Stomach (tissue), 9 donors: ENCODE measurements around the gene F2RL1. TPM values are rescaled to one million over a fixed set of nuclear protein-coding genes. Genes with fewer than 3 reads are reported as not detected.
A peak's percentile ranks its signal among the peaks of the same experiment; 100 is the strongest.
"Not testable (repeated sequence)": the region's sequence is repeated elsewhere in the genome, so short reads cannot be mapped to it uniquely, and the experiment has no call there.

Source experiments
- DNase-seq, 2 donors: peaks; one replicate each; pipeline versions ENCODE4 v3.0.0 to v3.0.0-alpha.2; 2013 to 2019
- H3K27ac ChIP-seq, 5 donors: fragments of 200-600 bp in 4 of 5; sonication (generic) in 4 of 5; one replicate each; pipeline ENCODE4 v1.5.1; 2013 to 2019; ENCODE audit warnings: mild to moderate bottlenecking in 1 of 5, moderate library complexity in 1 of 5
- H3K27me3 ChIP-seq, 3 donors: fragments of 200-600 bp; sonication (generic); one replicate each; pipeline ENCODE4 v1.5.1; 2017 to 2019; ENCODE audit warnings: mixed run types in 1 of 3
- H3K36me3 ChIP-seq, 4 donors: fragments of 200-600 bp; sonication (generic); 1 replicate in 3 of 4; 2 replicates in 1 of 4; pipeline ENCODE4 v1.5.1; 2016 to 2019
- H3K4me1 ChIP-seq, 4 donors: fragments of 200-600 bp; sonication (generic); one replicate each; pipeline ENCODE4 v1.5.1; 2016 to 2019
- H3K4me3 ChIP-seq, 4 donors: fragments of 200-600 bp; sonication (generic) in 3 of 4; one replicate each; pipeline ENCODE4 v1.5.1; 2016 to 2019; ENCODE audit warnings: mild to moderate bottlenecking in 1 of 4
- H3K9me3 ChIP-seq, 4 donors: fragments of 200-600 bp; sonication (generic); one replicate each; pipeline ENCODE4 v1.5.1; 2016 to 2019
- CTCF ChIP-seq, 7 experiments: fragments of 450-650 bp in 4 of 7; fragments of 200-600 bp in 3 of 7; sonication (generic) in 3 of 7; IDR thresholded peaks; one replicate each; pipeline ENCODE4 v1.5.1; 2016 to 2019; ENCODE audit warnings: antibody characterized with exemption in 7 of 7, control low read depth in 2 of 7, mild to moderate bottlenecking in 1 of 7
- EP300 ChIP-seq: sonication (generic); formaldehyde crosslinking; IDR thresholded peaks from one replicate; pipeline ENCODE4 v1.6.1; 2017; ENCODE audit warnings: antibody characterized with exemption
- POLR2A ChIP-seq, 4 donors: fragments of 450-650 bp; IDR thresholded peaks; one replicate each; pipeline ENCODE4 v1.6.1; 2016; ENCODE audit warnings: antibody characterized with exemption in 4 of 4, control low read depth in 2 of 4, mild to moderate bottlenecking in 1 of 4, moderate library complexity in 1 of 4
- POLR2AphosphoS5 ChIP-seq, 3 donors: sonication (generic); formaldehyde crosslinking; IDR thresholded peaks; one replicate each; pipeline ENCODE4 v1.6.1; 2016; ENCODE audit warnings: antibody characterized with exemption in 3 of 3
- WGBS, 5 donors: extraction: QIAGEN DNeasy Blood & Tissue Kit in 3 of 5; methylation state at CpG; one replicate each; pipeline versions ENCODE4 v1.1.5 to v1.1.7; 2013 to 2018; 5-methylcytosine and 5-hydroxymethylcytosine counted together
- intact Hi-C: fragments of 100-400 bp; cut with DNase I; formaldehyde crosslinking; loops from one replicate; pipeline ENCODE4 v1.15.1; 2023; ENCODE audit warnings: low total_unique reads
- polyA plus RNA-seq, 3 donors: library from polyadenylated mRNA; stranded (reverse); fragments of 200-250 nt; gene quantifications; one replicate each; pipeline ENCODE4 v1.2.3, GENCODE V29; 2013
- total RNA-seq, 5 donors: library from RNA; depleted of rRNA; stranded (reverse); fragments of >200 nt; gene quantifications; one replicate each; pipeline versions ENCODE4 v1.1.0 to v1.2.3, GENCODE V29; 2014 to 2016
- donor health status: healthy with polysubstance abuse.
- donor health status: Bipolar disorder and iron deficiency.
- donor health status: healthy.

F2RL1 gene
- total and polyA plus RNA-seq, 8 donors: 4.8 to 72.9 (median 16.7) TPM

DNA sequence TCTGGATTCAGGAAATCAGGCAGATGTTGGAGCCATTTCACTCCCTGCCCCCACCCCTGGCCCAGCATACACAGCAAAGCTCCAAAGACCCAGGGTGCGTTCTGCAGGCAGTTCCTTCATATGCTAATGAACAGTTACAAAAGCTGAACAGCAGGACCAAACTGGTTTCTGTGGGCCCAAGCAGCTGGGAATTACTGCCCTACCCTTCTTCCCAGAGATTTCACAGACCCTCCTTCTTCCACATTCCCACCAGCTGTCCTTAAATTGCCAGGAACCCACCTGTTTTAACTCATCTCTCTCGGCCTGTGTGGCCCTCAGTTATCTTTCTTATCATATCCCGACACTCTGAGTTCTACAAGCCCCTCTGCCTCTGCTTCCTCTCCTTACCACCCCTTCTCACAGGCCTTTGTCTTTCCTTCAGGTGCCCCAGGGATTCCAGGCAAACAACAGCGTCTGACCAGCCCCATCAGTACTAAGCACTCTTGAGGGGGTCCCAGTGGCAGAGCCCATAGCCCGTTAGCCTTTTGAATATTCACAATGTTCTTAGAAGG lies 10.6 kb upstream of the F2RL1 start:
- peaks cover 0 to 5% (median 0%) of the 10 kb centered on the region in 4 donors for H3K4me1 ChIP-seq
- DNase-seq: peak in 1 of 2 donors; percentile 35
- no peak overlapping the region for H3K27ac ChIP-seq
- no peaks in the 10 kb centered on the region for H3K36me3 ChIP-seq
- no peak for TF ChIP-seq CTCF (IDR thresholded peaks at IDR 0.05)
- no peak overlapping the region for H3K4me3 ChIP-seq
- H3K9me3 ChIP-seq: no peaks in the 10 kb centered on the region
- no peaks in the 10 kb centered on the region for H3K27me3 ChIP-seq
- WGBS, 5 donors: 73 to 83% (median 78%) methylated on average over 5 of the region's 5 CpGs
- intact Hi-C loops: no loop called here

DNA sequence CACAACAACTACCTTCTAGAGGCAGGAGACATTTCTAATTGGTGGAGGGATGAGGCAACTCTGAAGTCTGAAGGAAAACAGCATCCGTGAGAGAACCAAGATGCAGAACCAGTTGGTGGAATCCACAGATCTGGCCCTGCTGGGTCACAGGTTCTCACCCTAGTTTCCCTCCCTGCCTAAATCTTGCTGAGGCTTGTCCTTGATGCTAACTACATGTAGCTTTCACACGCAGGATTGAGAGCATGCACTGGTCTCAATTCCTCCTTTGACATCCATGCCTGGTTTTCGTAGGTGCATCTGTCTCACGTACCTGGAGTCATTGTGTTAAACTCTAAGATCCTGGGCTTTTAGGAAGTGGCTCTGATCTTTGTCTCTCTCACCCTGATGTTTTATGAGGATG lies 9.7 kb upstream of the F2RL1 start:
- Histone ChIP-seq H3K27me3 (no peaks in the 10 kb centered on the region), H3K27ac (no peak overlapping the region)
- 82 to 91% (median 90%) methylated on average over 4 of the region's 4 CpGs for WGBS, 5 donors

DNA sequence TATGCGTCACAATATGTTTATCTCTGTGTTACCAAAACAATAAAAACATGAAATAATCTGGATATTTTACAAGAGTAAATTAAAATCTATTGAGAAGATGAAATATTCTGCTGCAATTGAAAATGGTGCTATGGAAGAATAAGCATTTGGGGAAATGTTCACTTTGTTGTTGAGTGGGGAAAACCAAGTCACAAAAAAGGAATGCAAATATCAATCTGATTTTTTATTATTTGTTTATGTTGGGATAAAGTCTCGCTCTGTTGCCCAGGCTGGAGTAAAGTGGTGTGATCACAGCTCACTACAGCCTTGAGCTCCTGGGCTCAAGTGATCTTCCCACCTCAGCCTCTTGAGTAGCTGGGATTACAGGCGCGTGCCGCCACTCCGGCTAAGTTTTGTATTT lies 8.6 kb upstream of the F2RL1 start:
- no peak for TF ChIP-seq CTCF (IDR thresholded peaks at IDR 0.05)
- no peak for TF ChIP-seq POLR2AphosphoS5 (IDR thresholded peaks at IDR 0.05)
- no peak for TF ChIP-seq EP300
- TF ChIP-seq POLR2A (IDR thresholded peaks at IDR 0.05): no peak
- no peak for DNase-seq
- Histone ChIP-seq H3K9me3 (no peaks in the 10 kb centered on the region), H3K36me3 (no peaks in the 10 kb centered on the region), H3K27ac (no peak overlapping the region), H3K4me1 (peaks cover 0 to 5% (median 0%) of the 10 kb centered on the region in 4 donors), H3K4me3 (no peak overlapping the region), H3K27me3 (no peaks in the 10 kb centered on the region)
- intact Hi-C loops: no loop called here
- WGBS, 5 donors: 92 to 96% (median 95%) methylated on average over 6 of the region's 6 CpGs

More for the DNA sequence above, 9.7 kb upstream of the F2RL1 start:
- H3K4me1 ChIP-seq: peaks cover 0 to 5% (median 0%) of the 10 kb centered on the region in 4 donors
- no peak for DNase-seq
- H3K9me3 ChIP-seq: no peaks in the 10 kb centered on the region
- TF ChIP-seq CTCF (IDR thresholded peaks at IDR 0.05) (no peak), POLR2AphosphoS5 (IDR thresholded peaks at IDR 0.05) (no peak), EP300 (no peak), POLR2A (IDR thresholded peaks at IDR 0.05) (no peak)
- no peak overlapping the region for H3K4me3 ChIP-seq
- intact Hi-C loops: no loop called here
- H3K36me3 ChIP-seq: no peaks in the 10 kb centered on the region

- no peaks in the 10 kb centered on the region for H3K36me3 ChIP-seq
- WGBS, 5 donors: 92 to 98% (median 96%) methylated on average over 4 to 5 of the region's 5 CpGs
- no peak overlapping the region for H3K27ac ChIP-seq
- intact Hi-C loops: no loop called here
- no peaks in the 10 kb centered on the region for H3K9me3 ChIP-seq
- DNase-seq: no peak
- TF ChIP-seq POLR2AphosphoS5 (IDR thresholded peaks at IDR 0.05) (no peak), CTCF (IDR thresholded peaks at IDR 0.05) (no peak), POLR2A (IDR thresholded peaks at IDR 0.05) (no peak), EP300 (no peak)
- H3K27me3 ChIP-seq: no peaks in the 10 kb centered on the region
- no peak overlapping the region for H3K4me3 ChIP-seq
- H3K4me1 ChIP-seq: peaks cover 0 to 4% (median 0%) of the 10 kb centered on the region in 4 donors
Measured at GRCh38 chr5:76811214-76811613, 7.6 kb upstream of the F2RL1 start.

- 93 to 97% (median 97%) methylated on average over 14 to 31 of the region's 32 CpGs for WGBS, 5 donors
Measured at GRCh38 chr5:76812209-76812608, 6.6 kb upstream of the F2RL1 start.

More at GRCh38 chr5:76812209-76812608, 6.6 kb upstream of the F2RL1 start:
- DNase-seq, intact Hi-C loops, H3K27me3 ChIP-seq, H3K27ac ChIP-seq, H3K4me3 ChIP-seq, H3K4me1 ChIP-seq, H3K9me3 ChIP-seq, H3K36me3 ChIP-seq: not testable (repeated sequence)
